Glutamatergic neuron (in vitro differentiated cells): Measurements from ENCODE around the gene MTREX. TPM values are rescaled to one million over a fixed set of nuclear protein-coding genes. Genes with fewer than 3 reads are reported as not detected.

ENCODE experiments used
- DNase-seq: peaks from one replicate; pipeline ENCODE4 v3.0.0; 2022
- H3K27ac Mint-ChIP-seq: one replicate; pipeline ENCODE4 v1.8.0; 2020; ENCODE audit warnings: mild to moderate bottlenecking, mixed read lengths, inconsistent platforms; ENCODE audit not compliant: unreplicated experiment
- H3K27me3 Mint-ChIP-seq: one replicate; pipeline ENCODE4 v1.8.0; 2020; ENCODE audit warnings: mild to moderate bottlenecking, moderate library complexity, mixed read lengths, inconsistent platforms; ENCODE audit not compliant: unreplicated experiment
- H3K36me3 Mint-ChIP-seq: one replicate; pipeline ENCODE4 v1.8.0; 2020; ENCODE audit warnings: mild to moderate bottlenecking, mixed read lengths, inconsistent platforms; ENCODE audit not compliant: unreplicated experiment
- H3K4me1 Mint-ChIP-seq: one replicate; pipeline ENCODE4 v1.8.0; 2020; ENCODE audit warnings: mild to moderate bottlenecking, low read depth, mixed read lengths, inconsistent platforms; ENCODE audit not compliant: unreplicated experiment
- H3K4me3 Mint-ChIP-seq: one replicate; pipeline ENCODE4 v1.8.0; 2020; ENCODE audit warnings: mild to moderate bottlenecking, mixed read lengths, inconsistent platforms; ENCODE audit not compliant: unreplicated experiment
- H3K9me3 Mint-ChIP-seq: one replicate; pipeline ENCODE4 v1.8.0; 2020; ENCODE audit warnings: mild to moderate bottlenecking, moderate library complexity, mixed read lengths, inconsistent platforms; ENCODE audit not compliant: unreplicated experiment
- CTCF ChIP-seq: fragments of 200-600 bp; sonication (generic); IDR thresholded peaks from one replicate; pipeline ENCODE4 v1.5.0; 2021; ENCODE audit not compliant: partially characterized antibody, unreplicated experiment
- total RNA-seq: library from RNA; stranded (reverse); fragmentation: NEBNext Ultra II Directional; extraction: Animal tissue kit (Norgen Biotek cat#: 25700); gene quantifications from one replicate; pipeline ENCODE4 v1.2.1, GENCODE V29; 2021; ENCODE audit not compliant: unreplicated experiment

The MTREX gene
- total RNA-seq, 1 donor from 2014 or later, result 81.9 TPM

GRCh38 chr5:55409775-55410174, 102.0 kb downstream of the MTREX start:
- no peaks in the 10 kb centered on the region for H3K4me1 Mint-ChIP-seq
- H3K36me3 Mint-ChIP-seq, result no peaks in the 10 kb centered on the region
- no peaks in the 10 kb centered on the region for H3K9me3 Mint-ChIP-seq
- TF ChIP-seq CTCF, result no peak
- DNase-seq, result no peak
- no peaks in the 10 kb centered on the region for H3K27me3 Mint-ChIP-seq
- H3K4me3 Mint-ChIP-seq, result no peak overlapping the region
- no peak overlapping the region for H3K27ac Mint-ChIP-seq

GRCh38 chr5:55410845-55411244, 103.1 kb downstream of the MTREX start:
- H3K4me3 Mint-ChIP-seq, result no peak overlapping the region
- no peak for TF ChIP-seq CTCF
- H3K27ac Mint-ChIP-seq, result no peak overlapping the region
- H3K36me3 Mint-ChIP-seq, result no peaks in the 10 kb centered on the region
- no peaks in the 10 kb centered on the region for H3K27me3 Mint-ChIP-seq
- H3K4me1 Mint-ChIP-seq, result no peaks in the 10 kb centered on the region
- DNase-seq, result no peak
- no peaks in the 10 kb centered on the region for H3K9me3 Mint-ChIP-seq

- no peak overlapping the region for H3K4me3 Mint-ChIP-seq
- no peaks in the 10 kb centered on the region for H3K27me3 Mint-ChIP-seq
- no peak overlapping the region for H3K27ac Mint-ChIP-seq
- no peaks in the 10 kb centered on the region for H3K4me1 Mint-ChIP-seq
- no peak for DNase-seq
- no peak for TF ChIP-seq CTCF
- H3K36me3 Mint-ChIP-seq, result no peaks in the 10 kb centered on the region
- no peaks in the 10 kb centered on the region for H3K9me3 Mint-ChIP-seq
Measured at GRCh38 chr5:55411876-55412275, 104.1 kb downstream of the MTREX start.

GRCh38 chr5:55413644-55414043, 105.9 kb downstream of the MTREX start:
- Mint-ChIP-seq H3K27ac (no peak overlapping the region), H3K4me1 (no peaks in the 10 kb centered on the region), H3K9me3 (no peaks in the 10 kb centered on the region), H3K27me3 (peaks cover under 1% of the 10 kb centered on the region), H3K36me3 (no peaks in the 10 kb centered on the region), H3K4me3 (no peak overlapping the region)
- DNase-seq, result no peak
- no peak for TF ChIP-seq CTCF

GRCh38 chr5:55415071-55415470, 107.3 kb downstream of the MTREX start:
- peaks cover 2% of the 10 kb centered on the region for H3K27me3 Mint-ChIP-seq
- H3K27ac Mint-ChIP-seq, result no peak overlapping the region
- TF ChIP-seq CTCF, result no peak
- H3K9me3 Mint-ChIP-seq, result no peaks in the 10 kb centered on the region
- H3K36me3 Mint-ChIP-seq, result no peaks in the 10 kb centered on the region
- no peak overlapping the region for H3K4me3 Mint-ChIP-seq
- no peaks in the 10 kb centered on the region for H3K4me1 Mint-ChIP-seq
- DNase-seq, result no peak
